HG03457 (cell line): Measurements from ENCODE around the gene TTC12.

Source experiments
- ATAC-seq: cut with Tn5 transposase; IDR thresholded peaks from one replicate; pipeline ENCODE4 v1.9.1; 2021; ENCODE audit warnings: moderate number of reproducible peaks; ENCODE audit not compliant: unreplicated experiment

TTC12 gene

GRCh38 chr11:113372309-113372708 lies 57.9 kb downstream of the TTC12 start:
- no peak for ATAC-seq

DNA sequence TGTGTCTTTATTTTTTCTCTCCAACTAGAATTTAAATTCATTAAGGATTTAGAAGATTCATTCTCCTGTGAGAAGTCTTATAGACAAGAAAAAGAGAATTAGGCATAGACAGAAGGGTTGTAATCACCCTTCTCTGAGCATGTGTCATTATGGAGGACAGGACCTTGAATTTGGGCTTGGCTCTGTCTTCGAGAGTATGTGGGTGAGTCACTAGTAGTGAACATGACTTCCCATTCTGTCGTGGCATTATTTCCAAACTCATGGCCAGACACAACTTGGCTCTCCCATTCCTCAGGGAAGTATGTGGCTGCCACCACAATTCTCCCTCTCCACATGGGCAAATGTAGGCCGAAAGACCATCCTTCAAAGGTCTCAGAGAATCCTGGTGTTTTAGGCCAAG lies 58.9 kb downstream of the TTC12 start:
- no peak for ATAC-seq

DNA sequence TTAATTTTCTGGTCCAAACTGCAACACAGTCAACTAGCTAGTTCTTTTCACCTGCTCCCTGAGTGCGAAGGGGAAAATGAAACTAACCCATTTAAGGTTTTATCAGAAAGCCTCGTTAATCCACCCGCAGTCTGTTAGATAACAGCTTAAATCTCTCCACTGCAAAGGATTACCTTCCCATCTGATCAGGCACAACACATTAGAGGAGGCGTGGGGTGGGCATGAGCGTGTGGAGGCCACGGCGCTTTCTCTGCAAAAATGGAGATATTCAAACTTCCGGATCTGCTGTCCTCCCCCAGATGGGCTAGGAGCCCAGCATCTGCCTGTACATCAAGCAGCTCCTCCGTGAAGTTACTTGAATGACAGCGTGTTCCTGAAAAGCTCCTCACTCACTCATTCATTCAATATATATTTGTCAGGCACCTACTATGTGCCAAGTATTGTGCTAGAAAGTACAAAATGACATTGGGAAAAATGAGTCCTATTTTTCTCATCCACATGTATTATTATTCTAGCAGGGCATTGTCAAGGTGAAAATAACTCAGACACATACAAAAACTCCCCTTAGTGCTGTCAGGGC lies 59.7 kb downstream of the TTC12 start:
- no peak for ATAC-seq

DNA sequence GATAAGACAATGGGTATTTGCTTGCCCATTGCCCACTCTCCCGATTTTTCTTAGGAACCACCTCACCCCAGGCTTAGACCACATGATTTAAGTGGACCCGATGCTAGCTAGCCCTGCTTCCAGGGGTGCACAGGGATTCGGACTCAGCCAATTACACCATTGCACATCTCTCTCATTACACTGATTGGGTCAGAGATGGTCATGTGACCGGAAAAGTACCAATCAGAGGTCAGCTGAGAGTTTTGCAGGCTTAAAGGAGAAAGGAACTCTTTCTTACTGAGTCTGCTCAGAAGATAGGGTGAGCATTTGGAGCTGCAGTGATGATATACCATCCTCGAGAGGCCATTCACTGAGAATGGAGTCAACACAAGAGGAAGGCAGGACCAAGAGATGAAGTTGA lies 61.0 kb downstream of the TTC12 start:
- no peak for ATAC-seq

- ATAC-seq = no peak
These were observed 61.8 kb downstream of the TTC12 start for GRCh38 chr11:113376156-113376555.

- ATAC-seq = no peak
These were observed 63.5 kb downstream of the TTC12 start for GRCh38 chr11:113377681-113378412.

GRCh38 chr11:113378692-113379091 lies 64.3 kb downstream of the TTC12 start:
- no peak for ATAC-seq

- no peak for ATAC-seq
These were observed 67.7 kb downstream of the TTC12 start for GRCh38 chr11:113382121-113382520.

DNA sequence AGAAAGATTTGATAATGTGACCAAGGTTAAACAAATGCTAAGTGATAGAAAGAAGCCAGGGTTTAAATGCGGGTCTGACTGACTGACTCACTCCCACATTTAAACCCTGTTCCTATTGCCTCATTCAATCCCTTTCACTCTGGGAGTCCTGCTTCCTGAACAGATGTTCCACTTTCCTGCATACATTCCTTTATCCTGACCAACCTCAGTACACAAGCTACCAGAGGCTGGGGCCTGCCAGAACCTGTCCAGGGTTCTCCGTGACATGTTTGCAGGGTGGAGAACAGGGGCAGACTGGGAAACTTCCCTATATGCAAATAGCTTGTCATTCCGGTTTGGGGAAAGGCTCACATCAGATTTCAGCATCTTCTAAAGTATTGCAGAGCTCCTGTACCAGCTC lies 70.2 kb downstream of the TTC12 start:
- no peak for ATAC-seq

- no peak for ATAC-seq
These were observed 71.4 kb downstream of the TTC12 start for GRCh38 chr11:113385749-113386148.

GRCh38 chr11:113386866-113387265 lies 72.5 kb downstream of the TTC12 start:
- ATAC-seq = no peak

- ATAC-seq = no peak
These were observed 73.3 kb downstream of the TTC12 start, which contains the start of gene ANKK1 for GRCh38 chr11:113387605-113388211. Gene ANKK1, plus strand, starts transcription at chr11:113387779. Its CDS starts 106 bp downstream, at chr11:113387885.

GRCh38 chr11:113389272-113389671 lies 74.9 kb downstream of the TTC12 start:
- no peak for ATAC-seq

- no peak for ATAC-seq
These were observed 78.0 kb downstream of the TTC12 start for GRCh38 chr11:113392236-113392921.

- no peak for ATAC-seq
These were observed 79.2 kb downstream of the TTC12 start for GRCh38 chr11:113393501-113393985.

GRCh38 chr11:113394919-113395318 lies 80.5 kb downstream of the TTC12 start:
- no peak for ATAC-seq

- ATAC-seq = no peak
These were observed 81.5 kb downstream of the TTC12 start for GRCh38 chr11:113395782-113396336.

- no peak for ATAC-seq
These were observed 82.3 kb downstream of the TTC12 start for GRCh38 chr11:113396690-113397089.

GRCh38 chr11:113397212-113397611 lies 82.8 kb downstream of the TTC12 start:
- ATAC-seq = no peak

DNA sequence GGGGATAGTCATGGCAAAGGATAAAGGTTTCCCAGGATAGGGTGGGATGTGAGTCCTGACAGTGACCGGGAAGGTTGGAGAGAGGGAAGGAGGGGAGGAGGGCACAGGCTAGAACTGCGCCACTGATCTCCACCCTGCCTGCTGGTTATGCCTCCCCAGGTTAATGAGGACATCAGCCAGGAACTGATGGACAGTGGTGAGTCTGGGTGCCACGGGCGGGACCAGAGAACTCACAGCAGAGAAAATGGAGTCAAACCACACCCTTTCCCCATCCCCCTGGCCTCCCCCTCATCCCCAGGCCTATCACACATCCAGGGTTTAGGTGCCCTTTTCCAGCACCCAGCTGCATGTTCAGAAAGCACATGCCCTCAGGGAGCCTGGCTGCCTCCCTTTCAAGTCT lies 83.4 kb downstream of the TTC12 start:
- no peak for ATAC-seq
